Activated T-helper 1 cell treated with anti-CD3 and anti-CD28 coated beads, Interleukin-12 subunit alpha, Interleukin-12 subunit beta, Interleukin-2, Interleukin-4 antibody, amounts not matched to agents 30 ng/mL and 10 ng/mL and 1 ng/mL, durations not matched to agents 14 hours and 24 hours and 36 hours (primary cell): Measurements from ENCODE around the gene SLC11A1. TPM values are rescaled to one million over a fixed set of nuclear protein-coding genes. Genes with fewer than 3 reads are reported as not detected.
A peak's percentile ranks its signal among the peaks of the same experiment; 100 is the strongest.

ENCODE experiments used
- DNase-seq: peaks from one replicate; pipeline ENCODE4 v3.0.0; 2021; ENCODE audit warnings: low spot score
- H3K27ac Mint-ChIP-seq: one replicate; pipeline ENCODE4 v1.8.0; 2021; ENCODE audit warnings: mild to moderate bottlenecking, mixed read lengths
- H3K27me3 Mint-ChIP-seq: one replicate; pipeline ENCODE4 v1.8.0; 2022; ENCODE audit warnings: mild to moderate bottlenecking, moderate library complexity, mixed read lengths; ENCODE audit not compliant: insufficient read depth
- H3K36me3 Mint-ChIP-seq: one replicate; pipeline ENCODE4 v1.8.0; 2021; ENCODE audit warnings: low read depth, mixed read lengths
- H3K4me1 Mint-ChIP-seq: one replicate; pipeline ENCODE4 v1.8.0; 2021; ENCODE audit warnings: low read depth, mixed read lengths
- H3K4me3 Mint-ChIP-seq: one replicate; pipeline ENCODE4 v1.8.0; 2021; ENCODE audit warnings: mild to moderate bottlenecking, moderate library complexity, mixed read lengths
- H3K9me3 Mint-ChIP-seq: one replicate; pipeline ENCODE4 v1.8.0; 2021; ENCODE audit warnings: mixed read lengths
- intact Hi-C: fragments of 100-400 bp; cut with micrococcal nuclease; formaldehyde crosslinking; loops from one replicate; pipeline ENCODE4 v1.15.1; 2024
- total RNA-seq: library from RNA; stranded (reverse); gene quantifications from 2 replicates; pipeline ENCODE4 v1.2.3, GENCODE V29; 2022

SLC11A1 gene
- total RNA-seq, 1 donor from 2014 or later = 0.05 TPM

- H3K4me3 Mint-ChIP-seq = no peak overlapping the region
- peaks cover 35% of the 10 kb centered on the region for H3K4me1 Mint-ChIP-seq
- intact Hi-C loops = loop anchor here (10.0 kb wide), 1 partner anchor 208 kb away; no protein-coding TSS in a partner anchor
- no peak overlapping the region for H3K27ac Mint-ChIP-seq
- no peaks in the 10 kb centered on the region for H3K9me3 Mint-ChIP-seq
- H3K36me3 Mint-ChIP-seq = no peaks in the 10 kb centered on the region
- H3K27me3 Mint-ChIP-seq = peaks cover 4% of the 10 kb centered on the region
- DNase-seq = no peak
Observed at GRCh38 chr2:218392459-218392858, 10.4 kb downstream of the SLC11A1 start.

GRCh38 chr2:218392891-218393462, 10.9 kb downstream of the SLC11A1 start:
- no peaks in the 10 kb centered on the region for H3K9me3 Mint-ChIP-seq
- H3K27ac Mint-ChIP-seq = no peak overlapping the region
- H3K4me3 Mint-ChIP-seq = no peak overlapping the region
- peaks cover 4% of the 10 kb centered on the region for H3K27me3 Mint-ChIP-seq
- peaks cover 40% of the 10 kb centered on the region for H3K4me1 Mint-ChIP-seq
- intact Hi-C loops = loop anchor here (10.0 kb wide), 1 partner anchor 208 kb away; no protein-coding TSS in a partner anchor
- H3K36me3 Mint-ChIP-seq = no peaks in the 10 kb centered on the region
- no peak for DNase-seq

GRCh38 chr2:218393750-218394290, 11.7 kb downstream of the SLC11A1 start:
- DNase-seq = no peak
- peaks cover 4% of the 10 kb centered on the region for H3K27me3 Mint-ChIP-seq
- H3K36me3 Mint-ChIP-seq = no peaks in the 10 kb centered on the region
- no peak overlapping the region for H3K4me3 Mint-ChIP-seq
- no peaks in the 10 kb centered on the region for H3K9me3 Mint-ChIP-seq
- intact Hi-C loops = loop anchor here (2.0 to 10.0 kb wide), 2 partner anchors 25 to 209 kb away; no protein-coding TSS in a partner anchor
- peaks cover 40% of the 10 kb centered on the region for H3K4me1 Mint-ChIP-seq
- no peak overlapping the region for H3K27ac Mint-ChIP-seq

GRCh38 chr2:218394298-218395089, 12.4 kb downstream of the SLC11A1 start:
- intact Hi-C loops = loop anchor here (2.0 to 10.0 kb wide), 6 partner anchors 26 to 993 kb away; partner anchors contain the start of genes CNPPD1, DNPEP, RETREG2 and TUBA4A
- Mint-ChIP-seq H3K27me3 (peaks cover 4% of the 10 kb centered on the region), H3K9me3 (no peaks in the 10 kb centered on the region), H3K36me3 (no peaks in the 10 kb centered on the region), H3K4me1 (peaks cover 40% of the 10 kb centered on the region), H3K27ac (peak overlapping the region; percentile 13), H3K4me3 (peak overlapping the region; percentile 15)
- DNase-seq = no peak

GRCh38 chr2:218395090-218395444, 13.0 kb downstream of the SLC11A1 start:
- DNase-seq = no peak
- peaks cover 4% of the 10 kb centered on the region for H3K27me3 Mint-ChIP-seq
- H3K4me3 Mint-ChIP-seq = peak overlapping the region; percentile 15

GRCh38 chr2:218395456-218395825, 13.4 kb downstream of the SLC11A1 start:
- Mint-ChIP-seq H3K27me3 (peaks cover 4% of the 10 kb centered on the region), H3K27ac (peak overlapping the region; percentile 85), H3K9me3 (no peaks in the 10 kb centered on the region), H3K4me1 (peaks cover 40% of the 10 kb centered on the region), H3K36me3 (no peaks in the 10 kb centered on the region), H3K4me3 (peak overlapping the region; percentile 94)
- intact Hi-C loops = loop anchor here (2.0 to 10.0 kb wide), 6 partner anchors 27 to 992 kb away; partner anchors contain the start of genes CNPPD1, DNPEP, RETREG2 and TUBA4A
- DNase-seq = no peak

More at GRCh38 chr2:218395090-218395444, 13.0 kb downstream of the SLC11A1 start:
- Mint-ChIP-seq H3K36me3 (no peaks in the 10 kb centered on the region), H3K27ac (peak overlapping the region; percentile 13), H3K4me1 (peaks cover 40% of the 10 kb centered on the region), H3K9me3 (no peaks in the 10 kb centered on the region)
- intact Hi-C loops = loop anchor here (2.0 to 10.0 kb wide), 6 partner anchors 26 to 992 kb away; partner anchors contain the start of genes CNPPD1, DNPEP, RETREG2 and TUBA4A

GRCh38 chr2:218395826-218396687, 14.0 kb downstream of the SLC11A1 start:
- Mint-ChIP-seq H3K4me1 (peaks cover 40% of the 10 kb centered on the region), H3K27me3 (peaks cover 3% of the 10 kb centered on the region), H3K27ac (peak overlapping the region; percentile 98), H3K4me3 (peak overlapping the region; percentile 94), H3K9me3 (no peaks in the 10 kb centered on the region), H3K36me3 (no peaks in the 10 kb centered on the region)
- DNase-seq = peak; percentile 93
- intact Hi-C loops = loop anchor here (1.0 to 10.0 kb wide), 15 partner anchors 10 to 991 kb away; partner anchors contain the start of genes AAMP, BCS1L, CNOT9 and CNPPD1

- intact Hi-C loops = loop anchor here (1.0 to 10.0 kb wide), 14 partner anchors 9 to 990 kb away; partner anchors contain the start of genes AAMP, BCS1L, CNOT9 and CNPPD1
- Mint-ChIP-seq H3K27me3 (peaks cover 3% of the 10 kb centered on the region), H3K4me1 (peaks cover 40% of the 10 kb centered on the region), H3K9me3 (no peaks in the 10 kb centered on the region), H3K4me3 (peak overlapping the region; percentile 94), H3K36me3 (no peaks in the 10 kb centered on the region), H3K27ac (peak overlapping the region; percentile 98)
- DNase-seq = peak; percentile 69
Observed at GRCh38 chr2:218396688-218397462, 14.8 kb downstream of the SLC11A1 start.

GRCh38 chr2:218397463-218397819, 15.4 kb downstream of the SLC11A1 start:
- Mint-ChIP-seq H3K4me3 (peak overlapping the region; percentile 94), H3K27ac (peak overlapping the region; percentile 98), H3K9me3 (no peaks in the 10 kb centered on the region), H3K4me1 (peaks cover 40% of the 10 kb centered on the region), H3K36me3 (peaks cover 3% of the 10 kb centered on the region), H3K27me3 (peaks cover 3% of the 10 kb centered on the region)
- DNase-seq = no peak
- intact Hi-C loops = loop anchor here (2.0 to 10.0 kb wide), 7 partner anchors 75 to 990 kb away; partner anchors contain the start of genes CNPPD1, DNAJB2, DNPEP and RETREG2

- H3K4me3 Mint-ChIP-seq = peak overlapping the region; percentile 94
- H3K4me1 Mint-ChIP-seq = peaks cover 40% of the 10 kb centered on the region
- no peaks in the 10 kb centered on the region for H3K9me3 Mint-ChIP-seq
- intact Hi-C loops = loop anchor here (2.0 to 10.0 kb wide), 9 partner anchors 75 to 989 kb away; partner anchors contain the start of genes CNPPD1, DNAJB2, DNPEP and RETREG2
- peaks cover 3% of the 10 kb centered on the region for H3K27me3 Mint-ChIP-seq
- peaks cover 5% of the 10 kb centered on the region for H3K36me3 Mint-ChIP-seq
- DNase-seq = peak; percentile 68
- peak overlapping the region; percentile 98 for H3K27ac Mint-ChIP-seq
Observed at GRCh38 chr2:218397820-218398436, 15.9 kb downstream of the SLC11A1 start.
